H1 (cell line): ENCODE results near the gene ASPG. TPM values are rescaled to one million over a fixed set of nuclear protein-coding genes. Genes with fewer than 3 reads are reported as not detected.
A peak's percentile ranks its signal among the peaks of the same experiment; 100 is the strongest.

Experiments
- CEBPB ChIP-seq: IDR thresholded peaks from 2 replicates; pipeline ENCODE4 v1.6.1; 2012; ENCODE audit warnings: low read depth, low read length
- SP1 ChIP-seq: IDR thresholded peaks from 2 replicates; pipeline ENCODE4 v1.6.1; 2011; ENCODE audit warnings: low read depth, low read length
- SP2 ChIP-seq: IDR thresholded peaks from 2 replicates; pipeline ENCODE4 v1.6.1; 2012; ENCODE audit warnings: mild to moderate bottlenecking, low read length, inconsistent platforms
- polyA plus RNA-seq, 7 experiments: library from polyadenylated mRNA; depleted of rRNA in 3 of 7; stranded (reverse) in 5 of 7; unstranded in 2 of 7; fragments of >200 nt in 5 of 7; fragments of 200-250 nt in 2 of 7; gene quantifications; 1 replicate in 5 of 7; 2 replicates in 1 of 7; 4 replicates in 1 of 7; pipeline versions ENCODE4 v1.2.1 to v1.2.3, GENCODE V29; 2011 to 2013; ENCODE audit warnings: missing spikeins in 2 of 7, mixed read lengths in 2 of 7
- total RNA-seq: library from RNA; stranded (reverse); fragmentation: NEBNext Ultra II Directional; extraction: Animal tissue kit (Norgen Biotek cat#: 25700); gene quantifications from 2 replicates; pipeline ENCODE4 v1.2.1, GENCODE V29; 2021
- TF ChIP-seq, protein P1 (sequence below), 3 experiments: IDR thresholded peaks; 1 replicate in 2 of 3; 2 replicates in 1 of 3; pipeline versions ENCODE4 v1.5.1 to v1.6.1; 2011; ENCODE audit warnings: low read length in 3 of 3, mild to moderate bottlenecking in 3 of 3, inconsistent platforms in 2 of 3, low read depth in 1 of 3, moderate library complexity in 1 of 3; ENCODE audit not compliant: insufficient read depth in 1 of 3; ENCODE audit errors: control extremely low read depth in 1 of 3
- TF ChIP-seq, protein P2 (sequence below): IDR thresholded peaks from 2 replicates; pipeline ENCODE4 v1.6.1; 2012; ENCODE audit warnings: inconsistent platforms

Gene ASPG
- total and polyA plus RNA-seq, 2 of the 8 experiments (the other 6 are each of a cell fraction or from before 2014, with no cell fraction given), result 0.34 to 0.59 TPM

DNA sequence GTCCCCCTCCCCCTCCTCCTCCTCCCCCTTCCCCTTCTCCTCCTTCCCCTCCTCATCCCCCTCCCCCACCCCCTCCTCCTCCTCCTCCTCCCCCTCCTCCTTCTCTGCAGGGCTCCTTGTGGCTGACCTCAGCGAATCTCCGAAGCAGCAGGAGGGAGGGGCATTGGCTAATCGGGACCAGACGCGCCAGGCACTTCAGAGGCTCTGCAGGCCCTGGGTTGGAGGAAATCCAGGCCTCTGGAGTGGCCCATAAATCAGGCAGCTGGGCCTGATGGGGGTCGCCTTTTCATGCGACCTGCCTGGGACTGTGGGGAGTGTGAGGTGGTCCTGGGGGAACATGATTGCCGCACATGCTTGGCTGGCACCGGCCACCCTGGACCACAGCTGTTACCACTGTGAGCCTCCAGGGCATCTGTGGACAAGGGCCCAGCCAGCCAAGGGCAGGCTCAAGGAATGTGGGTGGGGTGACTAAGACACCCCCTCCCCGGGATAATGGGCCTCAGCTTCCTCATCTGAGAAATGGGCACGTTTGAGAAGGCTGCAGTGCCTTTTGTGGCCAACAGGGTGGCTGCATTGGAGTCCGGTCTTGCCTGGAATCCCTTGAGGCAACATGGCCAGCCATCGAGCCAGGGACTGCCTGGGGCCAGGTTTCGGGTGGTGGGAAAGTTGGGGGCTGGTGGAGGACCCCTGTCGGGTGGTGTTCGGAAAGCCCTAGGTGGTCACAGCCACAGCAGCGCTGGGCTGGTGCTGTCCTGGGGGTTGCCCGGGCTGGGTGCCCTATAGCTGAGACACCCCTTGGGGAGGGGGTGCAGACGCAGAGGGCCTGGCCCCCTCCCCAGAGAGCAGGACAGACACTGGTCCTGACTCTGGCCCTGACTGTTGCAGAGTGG lies 64.9 kb downstream of the ASPG start (continued):
- TF ChIP-seq, protein P1, sequence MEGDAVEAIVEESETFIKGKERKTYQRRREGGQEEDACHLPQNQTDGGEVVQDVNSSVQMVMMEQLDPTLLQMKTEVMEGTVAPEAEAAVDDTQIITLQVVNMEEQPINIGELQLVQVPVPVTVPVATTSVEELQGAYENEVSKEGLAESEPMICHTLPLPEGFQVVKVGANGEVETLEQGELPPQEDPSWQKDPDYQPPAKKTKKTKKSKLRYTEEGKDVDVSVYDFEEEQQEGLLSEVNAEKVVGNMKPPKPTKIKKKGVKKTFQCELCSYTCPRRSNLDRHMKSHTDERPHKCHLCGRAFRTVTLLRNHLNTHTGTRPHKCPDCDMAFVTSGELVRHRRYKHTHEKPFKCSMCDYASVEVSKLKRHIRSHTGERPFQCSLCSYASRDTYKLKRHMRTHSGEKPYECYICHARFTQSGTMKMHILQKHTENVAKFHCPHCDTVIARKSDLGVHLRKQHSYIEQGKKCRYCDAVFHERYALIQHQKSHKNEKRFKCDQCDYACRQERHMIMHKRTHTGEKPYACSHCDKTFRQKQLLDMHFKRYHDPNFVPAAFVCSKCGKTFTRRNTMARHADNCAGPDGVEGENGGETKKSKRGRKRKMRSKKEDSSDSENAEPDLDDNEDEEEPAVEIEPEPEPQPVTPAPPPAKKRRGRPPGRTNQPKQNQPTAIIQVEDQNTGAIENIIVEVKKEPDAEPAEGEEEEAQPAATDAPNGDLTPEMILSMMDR (IDR thresholded peaks at IDR 0.05; ENCODE audit: control extremely low read depth in 1 of 3, insufficient read depth in 1 of 3, low read depth in 1 of 3, low read length in 3 of 3), result peak in 2 of 3 experiments; percentile 30 to 65; a peak in 2 of 4 replicates
- 0 out of 2 replicates have a peak, but pooled peaks have one; percentile 19 for TF ChIP-seq SP1
- TF ChIP-seq, protein P2, sequence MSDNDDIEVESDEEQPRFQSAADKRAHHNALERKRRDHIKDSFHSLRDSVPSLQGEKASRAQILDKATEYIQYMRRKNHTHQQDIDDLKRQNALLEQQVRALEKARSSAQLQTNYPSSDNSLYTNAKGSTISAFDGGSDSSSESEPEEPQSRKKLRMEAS, result 0 out of 2 replicates have a peak, but pooled peaks have one; percentile 27
- peak; percentile 62; the same call in 1 of the 2 replicates for TF ChIP-seq CEBPB
- TF ChIP-seq SP2, result no peak
- TF ChIP-seq, all 59 proteins: peak for 9
